Choroid plexus epithelial cell (primary cell): ENCODE results near the gene GNA14.

Source experiments
- DNase-seq: peaks from one replicate; pipeline ENCODE4 v3.0.0-alpha.2; 2010; ENCODE audit warnings: low read depth
- H3K4me3 ChIP-seq: 2 replicates; pipeline ENCODE4 v1.5.1; 2011; ENCODE audit warnings: low read depth, mild to moderate bottlenecking, control low read depth, low read length, moderate library complexity
- CTCF ChIP-seq: conservative IDR thresholded peaks from 2 replicates; pipeline ENCODE4 v1.5.1; 2011; ENCODE audit warnings: low read depth, mild to moderate bottlenecking, control low read depth, inconsistent platforms, low read length, moderate library complexity

The GNA14 gene

GRCh38 chr9:77440057-77440456 is 208.1 kb downstream of the GNA14 start:
- TF ChIP-seq CTCF = no peak
- peak overlapping the region; percentile 33 for H3K4me3 ChIP-seq
- peak; percentile 97 for DNase-seq

GRCh38 chr9:77438653-77439052 is 209.5 kb downstream of the GNA14 start:
- peak; percentile 28 for DNase-seq
- H3K4me3 ChIP-seq = no peak overlapping the region
- TF ChIP-seq CTCF = no peak

GRCh38 chr9:77435688-77436087 is 212.4 kb downstream of the GNA14 start:
- no peak for TF ChIP-seq CTCF
- DNase-seq = peak; percentile 76
- no peak overlapping the region for H3K4me3 ChIP-seq

- no peak overlapping the region for H3K4me3 ChIP-seq
- no peak for TF ChIP-seq CTCF
- DNase-seq = peak; percentile 21
Measured at GRCh38 chr9:77435277-77435676, 212.8 kb downstream of the GNA14 start.

- peak; percentile 91 for DNase-seq
- no peak overlapping the region for H3K4me3 ChIP-seq
- peak; percentile 100 for TF ChIP-seq CTCF
Measured at GRCh38 chr9:77433675-77434445, 214.3 kb downstream of the GNA14 start.

- TF ChIP-seq CTCF = no peak
- no peak for DNase-seq
- H3K4me3 ChIP-seq = no peak overlapping the region
Measured at GRCh38 chr9:77432053-77432452, 216.1 kb downstream of the GNA14 start.

GRCh38 chr9:77429928-77430327 is 218.2 kb downstream of the GNA14 start:
- no peak overlapping the region for H3K4me3 ChIP-seq

More at GRCh38 chr9:77429928-77430327, 218.2 kb downstream of the GNA14 start:
- no peak for DNase-seq
- TF ChIP-seq CTCF = no peak
